ENCODE measurements around the gene SOBP. TPM values are rescaled to one million over a fixed set of nuclear protein-coding genes. Genes with fewer than 3 reads are reported as not detected.

SOBP gene
- total and polyA plus RNA-seq, 2 donors (not counting 1 experiment from before 2014, with no cell fraction given): 0.82 to 1.5 TPM

DNA sequence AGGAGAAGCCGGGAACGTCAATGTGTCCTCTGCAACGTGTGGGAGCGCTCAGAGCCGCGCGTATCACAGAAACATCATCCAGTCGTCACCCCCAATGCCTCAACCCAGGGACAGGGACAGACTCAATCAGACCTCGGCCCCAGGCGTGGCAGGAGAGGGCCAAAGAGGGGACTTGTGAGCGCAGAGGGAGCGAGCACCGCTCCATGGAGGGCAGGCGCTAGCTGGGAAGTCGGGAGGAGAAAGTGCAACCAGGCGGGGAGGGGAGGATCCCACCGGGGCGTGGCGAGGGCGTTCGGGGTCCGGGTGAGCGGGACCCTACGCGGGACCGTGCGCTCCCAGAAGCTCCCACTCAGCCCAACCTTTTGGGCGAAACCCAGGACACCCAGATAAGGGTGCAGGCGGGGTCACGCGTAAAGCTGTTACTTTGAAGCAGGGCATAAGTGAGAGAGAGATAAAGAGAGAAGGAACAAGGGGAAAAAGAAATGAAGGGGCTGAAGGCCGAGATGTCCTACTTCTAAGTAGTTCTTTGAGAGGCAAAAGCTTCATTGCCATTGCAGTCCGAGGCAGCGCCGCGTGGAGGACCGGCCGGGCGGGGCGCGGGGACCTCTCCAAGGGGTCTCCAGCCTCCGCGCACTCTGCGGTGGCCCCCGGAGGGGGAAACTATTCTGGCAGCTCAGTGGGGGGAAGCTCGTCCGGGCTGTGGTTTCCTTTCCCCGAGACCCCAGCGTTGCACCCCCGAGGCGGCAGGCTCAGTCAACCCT lies 862 bp upstream of the SOBP start:
- Histone ChIP-seq H3K27ac (ENCODE audit: low read length in 2 of 2) (no peak overlapping the region), H3K4me1 (ENCODE audit: control insufficient read depth in 2 of 2, insufficient read depth in 2 of 2, low read length in 2 of 2) (peaks cover 33 to 40% of the 10 kb centered on the region in 2 donors), H3K9me3 (ENCODE audit: control extremely low read depth in 1 of 3, control insufficient read depth in 2 of 3, insufficient read depth in 1 of 3, low read length in 2 of 3) (peaks cover 0 to 9% (median 0%) of the 10 kb centered on the region in 3 donors), H3K36me3 (replicated peaks in 1 of 2; ENCODE audit: control extremely low read depth in 1 of 2, control insufficient read depth in 1 of 2, extremely low read depth in 1 of 2, insufficient read depth in 2 of 2, low read length in 1 of 2) (no peaks in the 10 kb centered on the region), H3K4me3 (ENCODE audit: control extremely low read depth in 1 of 5, extremely low read depth in 1 of 5, insufficient read depth in 1 of 5, low read depth in 2 of 5, low read length in 4 of 5) (peak overlapping the region; percentile 35 to 78 (median 75)), H3K27me3 (replicated peaks in 1 of 4; ENCODE audit: control extremely low read depth in 1 of 4, control insufficient read depth in 3 of 4, insufficient read depth in 4 of 4, low read length in 3 of 4) (peaks cover 4 to 62% (median 51%) of the 10 kb centered on the region in 4 experiments), H3K79me2 (ENCODE audit: control insufficient read depth, insufficient read depth, low read length) (no peaks in the 10 kb centered on the region), H3K9ac (ENCODE audit: low read length) (peak overlapping the region; percentile 71), H4K20me1 (ENCODE audit: control insufficient read depth, insufficient read depth, low read length, poor library complexity, severe bottlenecking) (no peaks in the 10 kb centered on the region), H3K4me2 (replicated peaks; ENCODE audit: low read depth, low read length, poor library complexity, severe bottlenecking) (peak overlapping the region; percentile 92), H2AFZ (ENCODE audit: insufficient read depth, low read depth, low read length, poor library complexity, severe bottlenecking) (peak overlapping the region; percentile 80)
- no peaks in the 10 kb centered on the region for H3K9me3 Mint-ChIP-seq (ENCODE audit: insufficient read depth)
- peak overlapping the region; percentile 93 for H3K4me3 Mint-ChIP-seq
- ATAC-seq (ENCODE audit: low read depth): no peak
- peak overlapping the region; percentile 57 for H3K27ac Mint-ChIP-seq
- WGBS (ENCODE audit: insufficient coverage): under 1% methylated on average over 34 of the region's 51 CpGs
- peaks cover 38% of the 10 kb centered on the region for H3K27me3 Mint-ChIP-seq
- TF ChIP-seq, protein P1, sequence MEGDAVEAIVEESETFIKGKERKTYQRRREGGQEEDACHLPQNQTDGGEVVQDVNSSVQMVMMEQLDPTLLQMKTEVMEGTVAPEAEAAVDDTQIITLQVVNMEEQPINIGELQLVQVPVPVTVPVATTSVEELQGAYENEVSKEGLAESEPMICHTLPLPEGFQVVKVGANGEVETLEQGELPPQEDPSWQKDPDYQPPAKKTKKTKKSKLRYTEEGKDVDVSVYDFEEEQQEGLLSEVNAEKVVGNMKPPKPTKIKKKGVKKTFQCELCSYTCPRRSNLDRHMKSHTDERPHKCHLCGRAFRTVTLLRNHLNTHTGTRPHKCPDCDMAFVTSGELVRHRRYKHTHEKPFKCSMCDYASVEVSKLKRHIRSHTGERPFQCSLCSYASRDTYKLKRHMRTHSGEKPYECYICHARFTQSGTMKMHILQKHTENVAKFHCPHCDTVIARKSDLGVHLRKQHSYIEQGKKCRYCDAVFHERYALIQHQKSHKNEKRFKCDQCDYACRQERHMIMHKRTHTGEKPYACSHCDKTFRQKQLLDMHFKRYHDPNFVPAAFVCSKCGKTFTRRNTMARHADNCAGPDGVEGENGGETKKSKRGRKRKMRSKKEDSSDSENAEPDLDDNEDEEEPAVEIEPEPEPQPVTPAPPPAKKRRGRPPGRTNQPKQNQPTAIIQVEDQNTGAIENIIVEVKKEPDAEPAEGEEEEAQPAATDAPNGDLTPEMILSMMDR (IDR thresholded peaks at IDR 0.05): no peak
- TF ChIP-seq EZH2 (IDR thresholded peaks at IDR 0.05; ENCODE audit: borderline replicate concordance, insufficient read depth, low read depth, low read length, poor library complexity, severe bottlenecking): peak; percentile 62
- ChIA-PET CTCF (interaction anchor here (0.8 to 2.8 kb wide), 8 partner anchors 12 to 185 kb away, joined by 3 to 10 read pairs (median 4); partner anchors contain the start of gene PDSS2), POLR2A (interaction anchor here (0.6 to 2.2 kb wide), 3 partner anchors 30 to 217 kb away, joined by 5 to 12 read pairs (median 9); partner anchors contain the start of gene PDSS2)
- peaks cover 32% of the 10 kb centered on the region for H3K4me1 Mint-ChIP-seq
- peak; percentile 57 for DNase-seq
- intact Hi-C loops (cut with micrococcal nuclease): loop anchor here (5.0 kb wide), 2 partner anchors 168 to 372 kb away; partner anchors contain the start of gene BEND3
